ENCODE measurements around the gene USP48. TPM values are rescaled to one million over a fixed set of nuclear protein-coding genes. Genes with fewer than 3 reads are reported as not detected.

Gene USP48
- total and polyA plus RNA-seq, 2 of the 8 experiments (the other 6 are each of a cell fraction or from before 2014, with no cell fraction given) = 12.8 to 83.5 TPM

DNA sequence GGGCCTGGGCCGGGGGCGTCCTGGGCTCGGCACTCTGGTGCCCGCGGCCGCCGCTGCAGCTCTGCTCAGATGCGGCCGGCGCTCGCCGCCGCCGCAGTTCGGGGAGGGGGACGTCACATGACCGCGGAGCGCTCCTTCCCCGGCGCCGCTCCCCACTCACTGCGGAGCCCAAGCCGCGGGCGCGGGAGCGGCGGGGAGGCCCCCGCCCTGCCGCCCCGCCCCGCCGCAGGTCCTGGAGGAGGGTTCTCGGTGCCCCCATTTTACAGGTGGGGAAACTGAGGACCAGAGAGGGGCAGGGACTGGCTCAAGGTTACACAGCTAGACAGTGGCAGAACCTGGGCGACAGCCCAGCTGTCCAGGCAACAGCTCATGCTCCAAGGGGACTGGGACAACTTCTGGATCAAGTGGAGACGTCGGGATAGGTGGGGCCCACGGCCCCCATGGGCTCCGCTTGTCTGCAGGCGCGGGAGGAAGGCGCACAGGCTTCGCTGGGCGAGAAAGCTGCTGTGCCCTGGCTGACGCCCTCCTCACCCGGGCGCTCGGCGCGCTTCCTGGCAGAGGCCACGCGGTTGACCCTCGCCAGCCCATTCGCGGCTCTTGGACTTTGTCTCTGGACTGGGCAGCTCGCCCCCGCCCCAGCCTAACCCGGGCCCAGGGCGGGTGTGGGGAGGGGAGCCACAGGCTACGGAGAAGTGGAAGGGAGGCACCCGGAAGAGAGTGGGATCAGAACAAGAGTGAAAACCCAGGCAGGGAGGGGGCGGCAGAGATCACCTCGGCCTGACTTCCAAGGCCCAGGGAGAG is 113.5 kb downstream of the USP48 start, which contains the start of gene RAP1GAP (continued):
- TF ChIP-seq SP1 (IDR thresholded peaks at IDR 0.05; ENCODE audit: low read depth, low read length) (no peak), SUZ12 (IDR thresholded peaks at IDR 0.05; ENCODE audit: low read length) (no peak; the same call in 1 of the 2 replicates), TBP (IDR thresholded peaks at IDR 0.05; ENCODE audit: low read depth, low read length) (no peak), GABPA (IDR thresholded peaks at IDR 0.05; ENCODE audit: borderline replicate concordance, insufficient read depth, low read length) (no peak), RFX5 (IDR thresholded peaks at IDR 0.05; ENCODE audit: borderline replicate concordance, low read depth, low read length) (no peak), SAP30 (IDR thresholded peaks at IDR 0.05; ENCODE audit: insufficient read depth, insufficient replicate concordance, low read length) (no peak), EZH2 (IDR thresholded peaks at IDR 0.05; ENCODE audit: low read depth, low read length, severe bottlenecking) (no peak), SP4 (IDR thresholded peaks at IDR 0.05; ENCODE audit: low read length) (no peak), JUN (IDR thresholded peaks at IDR 0.05; ENCODE audit: low read depth, low read length) (no peak), KDM4A (IDR thresholded peaks at IDR 0.05; ENCODE audit: low read depth, low read length, severe bottlenecking) (peak; percentile 78), SRF (IDR thresholded peaks at IDR 0.05; ENCODE audit: low read depth, low read length) (no peak)
- TF ChIP-seq, protein P1, sequence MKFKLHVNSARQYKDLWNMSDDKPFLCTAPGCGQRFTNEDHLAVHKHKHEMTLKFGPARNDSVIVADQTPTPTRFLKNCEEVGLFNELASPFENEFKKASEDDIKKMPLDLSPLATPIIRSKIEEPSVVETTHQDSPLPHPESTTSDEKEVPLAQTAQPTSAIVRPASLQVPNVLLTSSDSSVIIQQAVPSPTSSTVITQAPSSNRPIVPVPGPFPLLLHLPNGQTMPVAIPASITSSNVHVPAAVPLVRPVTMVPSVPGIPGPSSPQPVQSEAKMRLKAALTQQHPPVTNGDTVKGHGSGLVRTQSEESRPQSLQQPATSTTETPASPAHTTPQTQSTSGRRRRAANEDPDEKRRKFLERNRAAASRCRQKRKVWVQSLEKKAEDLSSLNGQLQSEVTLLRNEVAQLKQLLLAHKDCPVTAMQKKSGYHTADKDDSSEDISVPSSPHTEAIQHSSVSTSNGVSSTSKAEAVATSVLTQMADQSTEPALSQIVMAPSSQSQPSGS (IDR thresholded peaks at IDR 0.05; ENCODE audit: low read length) = no peak; the same call in 1 of the 2 replicates
- TF ChIP-seq, protein P2, sequence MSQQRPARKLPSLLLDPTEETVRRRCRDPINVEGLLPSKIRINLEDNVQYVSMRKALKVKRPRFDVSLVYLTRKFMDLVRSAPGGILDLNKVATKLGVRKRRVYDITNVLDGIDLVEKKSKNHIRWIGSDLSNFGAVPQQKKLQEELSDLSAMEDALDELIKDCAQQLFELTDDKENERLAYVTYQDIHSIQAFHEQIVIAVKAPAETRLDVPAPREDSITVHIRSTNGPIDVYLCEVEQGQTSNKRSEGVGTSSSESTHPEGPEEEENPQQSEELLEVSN (IDR thresholded peaks at IDR 0.05) = peak; percentile 51; the same call in 1 of the 2 replicates
